ENCODE measurements around the gene MACO1. TPM values are rescaled to one million over a fixed set of nuclear protein-coding genes. Genes with fewer than 3 reads are reported as not detected.

Gene MACO1
- total RNA-seq, 1 experiment from 2014 or later = 9.8 TPM

- H3K9me2 ChIP-seq (ENCODE audit: insufficient read depth) = no peaks in the 10 kb centered on the region
- TF ChIP-seq MAX (IDR thresholded peaks at IDR 0.05) = no peak
- no peak for TF ChIP-seq YY1 (IDR thresholded peaks at IDR 0.05; ENCODE audit: extremely low read depth, insufficient replicate concordance, low read depth, low read length)
- TF ChIP-seq CTCF (IDR thresholded peaks at IDR 0.05 in 2 of 3, conservative IDR thresholded peaks at IDR 0.05 in 1 of 3; ENCODE audit: borderline replicate concordance in 1 of 3, insufficient read depth in 1 of 3, low read depth in 2 of 3, low read length in 2 of 3) = no peak
- TF ChIP-seq ZFX (IDR thresholded peaks at IDR 0.05) = no peak
- no peak for TF ChIP-seq CBX3 (IDR thresholded peaks at IDR 0.05; ENCODE audit: low read depth)
- TF ChIP-seq JUND (IDR thresholded peaks at IDR 0.05) = no peak
- no peak for TF ChIP-seq SIN3A (IDR thresholded peaks at IDR 0.05; ENCODE audit: low read depth)
- TF ChIP-seq CEBPB (IDR thresholded peaks at IDR 0.05; ENCODE audit: low read depth) = no peak
- no peak for TF ChIP-seq POLR2A (IDR thresholded peaks at IDR 0.05; ENCODE audit: borderline replicate concordance, extremely low read depth, insufficient read depth, insufficient read length)
- no peak for TF ChIP-seq FOSL1 (IDR thresholded peaks at IDR 0.05; ENCODE audit: low read depth)
- TF ChIP-seq ELF1 (IDR thresholded peaks at IDR 0.05; ENCODE audit: borderline replicate concordance, low read depth) = no peak
- no peak for TF ChIP-seq SP1 (IDR thresholded peaks at IDR 0.05; ENCODE audit: low read depth)
- no peak for TF ChIP-seq RAD21 (IDR thresholded peaks at IDR 0.05; ENCODE audit: low read depth)
- TF ChIP-seq, protein P1, sequence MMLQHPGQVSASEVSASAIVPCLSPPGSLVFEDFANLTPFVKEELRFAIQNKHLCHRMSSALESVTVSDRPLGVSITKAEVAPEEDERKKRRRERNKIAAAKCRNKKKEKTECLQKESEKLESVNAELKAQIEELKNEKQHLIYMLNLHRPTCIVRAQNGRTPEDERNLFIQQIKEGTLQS (IDR thresholded peaks at IDR 0.05) = no peak
- TF ChIP-seq, protein P2, sequence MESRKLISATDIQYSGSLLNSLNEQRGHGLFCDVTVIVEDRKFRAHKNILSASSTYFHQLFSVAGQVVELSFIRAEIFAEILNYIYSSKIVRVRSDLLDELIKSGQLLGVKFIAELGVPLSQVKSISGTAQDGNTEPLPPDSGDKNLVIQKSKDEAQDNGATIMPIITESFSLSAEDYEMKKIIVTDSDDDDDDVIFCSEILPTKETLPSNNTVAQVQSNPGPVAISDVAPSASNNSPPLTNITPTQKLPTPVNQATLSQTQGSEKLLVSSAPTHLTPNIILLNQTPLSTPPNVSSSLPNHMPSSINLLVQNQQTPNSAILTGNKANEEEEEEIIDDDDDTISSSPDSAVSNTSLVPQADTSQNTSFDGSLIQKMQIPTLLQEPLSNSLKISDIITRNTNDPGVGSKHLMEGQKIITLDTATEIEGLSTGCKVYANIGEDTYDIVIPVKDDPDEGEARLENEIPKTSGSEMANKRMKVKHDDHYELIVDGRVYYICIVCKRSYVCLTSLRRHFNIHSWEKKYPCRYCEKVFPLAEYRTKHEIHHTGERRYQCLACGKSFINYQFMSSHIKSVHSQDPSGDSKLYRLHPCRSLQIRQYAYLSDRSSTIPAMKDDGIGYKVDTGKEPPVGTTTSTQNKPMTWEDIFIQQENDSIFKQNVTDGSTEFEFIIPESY (IDR thresholded peaks at IDR 0.05; ENCODE audit: extremely low read depth, insufficient replicate concordance, low read length) = no peak
- TF ChIP-seq POLR2AphosphoS5 (IDR thresholded peaks at IDR 0.05; ENCODE audit: low read depth, low read length) = no peak
- TF ChIP-seq TCF7L2 (IDR thresholded peaks at IDR 0.05; ENCODE audit: borderline replicate concordance, extremely low read depth, insufficient read depth, insufficient read length) = no peak
- no peak for TF ChIP-seq EZH2 (IDR thresholded peaks at IDR 0.05)
- no peaks in the 10 kb centered on the region for H3K79me2 ChIP-seq (ENCODE audit: insufficient read depth, low read length)
- peaks cover 10 to 18% of the 10 kb centered on the region in 2 experiments for H3K4me1 ChIP-seq (ENCODE audit: control insufficient read depth in 1 of 2, insufficient read depth in 2 of 2, low read length in 2 of 2)
- no peak for ATAC-seq
- no peak overlapping the region for H3K27ac ChIP-seq (ENCODE audit: low read depth, low read length)
- no peak overlapping the region for H2AFZ ChIP-seq (ENCODE audit: low read depth, low read length, poor library complexity, severe bottlenecking)
- H3K4me2 ChIP-seq (ENCODE audit: low read length) = no peak overlapping the region
- H3K9ac ChIP-seq (ENCODE audit: low read length) = no peak overlapping the region
- no peak for DNase-seq (ENCODE audit: low read depth, low spot score)
- CTCF ChIA-PET = interaction anchor here (1.3 to 1.8 kb wide), 4 partner anchors 9 to 63 kb away, joined by 3 to 9 read pairs (median 5); no protein-coding TSS in a partner anchor
- RAD21 ChIA-PET (ENCODE audit: low non-redundant PET in 1 of 2, low total read pairs in 2 of 2, uncharacterized antibody in 2 of 2, unreplicated experiment in 2 of 2) = interaction anchor here in 1 of 2 experiments (1.0 kb wide), 1 partner anchor 293 kb away, joined by 3 read pairs; no protein-coding TSS in a partner anchor
- H3K27me3 ChIP-seq (ENCODE audit: insufficient read depth, low read length) = no peaks in the 10 kb centered on the region
- H3K36me3 ChIP-seq (ENCODE audit: control insufficient read depth in 1 of 2, insufficient read depth in 2 of 2, low read length in 2 of 2) = no peaks in the 10 kb centered on the region
- no peak overlapping the region for H3K4me3 ChIP-seq (replicated peaks in 1 of 2; ENCODE audit: low read depth in 1 of 2, low read length in 2 of 2)
- POLR2A ChIA-PET = interaction anchor here (1.4 kb wide), 1 partner anchor 14 kb away, joined by 3 read pairs; no protein-coding TSS in a partner anchor
- H3K9me3 ChIP-seq (ENCODE audit: control insufficient read depth in 1 of 2, insufficient read depth in 1 of 2, low read depth in 1 of 2, low read length in 2 of 2) = no peaks in the 10 kb centered on the region
- BruUV-seq (replicated peaks) = no TSS peak
- intact Hi-C loops (cut with micrococcal nuclease) = loop anchor here (1.0 to 5.0 kb wide), 3 partner anchors 15 to 305 kb away; no protein-coding TSS in a partner anchor
- H4K20me1 ChIP-seq (ENCODE audit: insufficient read depth) = no peaks in the 10 kb centered on the region
These were observed 74.3 kb downstream of the MACO1 start for GRCh38 chr1:25504706-25505595.
